ENCODE data around the gene KIDINS220. TPM values are rescaled to one million over a fixed set of nuclear protein-coding genes. Genes with fewer than 3 reads are reported as not detected.

KIDINS220 gene
- total RNA-seq, 4 donors from 2014 or later = 65.8 to 78.1 (median 73.6) TPM

DNA sequence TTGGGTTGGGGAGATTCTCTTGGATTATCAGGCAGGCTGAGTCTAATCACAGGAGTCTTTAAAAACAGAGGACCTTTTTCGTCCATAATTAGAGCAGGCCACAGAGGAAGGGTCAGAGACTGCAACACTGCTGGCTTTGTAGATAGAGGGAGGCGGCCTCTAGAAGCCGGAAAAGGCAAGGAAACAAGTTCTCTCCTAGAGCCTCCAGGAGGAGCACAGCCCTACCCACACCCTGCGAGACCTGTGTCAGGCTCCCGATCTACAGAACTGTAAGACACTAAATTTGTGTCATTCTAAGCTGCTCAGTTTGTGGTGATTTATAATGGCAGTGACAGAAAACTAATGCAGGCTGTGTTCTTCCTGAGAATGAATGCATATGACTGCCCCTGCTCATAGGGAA is 140.2 kb downstream of the KIDINS220 start:
- no peak for DNase-seq (ENCODE audit: extremely low spot score)
- H3K4me3 ChIP-seq = no peak overlapping the region
- TF ChIP-seq POLR2A (IDR thresholded peaks at IDR 0.05; ENCODE audit: low read depth) (no peak), EP300 (IDR thresholded peaks at IDR 0.05) (no peak), POLR2AphosphoS5 (IDR thresholded peaks at IDR 0.05) (no peak)
- TF ChIP-seq, protein P1, sequence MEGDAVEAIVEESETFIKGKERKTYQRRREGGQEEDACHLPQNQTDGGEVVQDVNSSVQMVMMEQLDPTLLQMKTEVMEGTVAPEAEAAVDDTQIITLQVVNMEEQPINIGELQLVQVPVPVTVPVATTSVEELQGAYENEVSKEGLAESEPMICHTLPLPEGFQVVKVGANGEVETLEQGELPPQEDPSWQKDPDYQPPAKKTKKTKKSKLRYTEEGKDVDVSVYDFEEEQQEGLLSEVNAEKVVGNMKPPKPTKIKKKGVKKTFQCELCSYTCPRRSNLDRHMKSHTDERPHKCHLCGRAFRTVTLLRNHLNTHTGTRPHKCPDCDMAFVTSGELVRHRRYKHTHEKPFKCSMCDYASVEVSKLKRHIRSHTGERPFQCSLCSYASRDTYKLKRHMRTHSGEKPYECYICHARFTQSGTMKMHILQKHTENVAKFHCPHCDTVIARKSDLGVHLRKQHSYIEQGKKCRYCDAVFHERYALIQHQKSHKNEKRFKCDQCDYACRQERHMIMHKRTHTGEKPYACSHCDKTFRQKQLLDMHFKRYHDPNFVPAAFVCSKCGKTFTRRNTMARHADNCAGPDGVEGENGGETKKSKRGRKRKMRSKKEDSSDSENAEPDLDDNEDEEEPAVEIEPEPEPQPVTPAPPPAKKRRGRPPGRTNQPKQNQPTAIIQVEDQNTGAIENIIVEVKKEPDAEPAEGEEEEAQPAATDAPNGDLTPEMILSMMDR (IDR thresholded peaks at IDR 0.05) = no peak
- peaks cover 0 to 10% (median under 1%) of the 10 kb centered on the region in 4 donors for H3K27me3 ChIP-seq
- intact Hi-C loops (cut with DNase I) = loop anchor here (5.0 kb wide), 1 partner anchor 1285 kb away; no protein-coding TSS in a partner anchor
- no peak overlapping the region for H3K27ac ChIP-seq (replicated peaks in 1 of 4)
- H3K9me3 ChIP-seq = peaks cover 0 to 5% (median 0%) of the 10 kb centered on the region in 4 donors
- whole genome bisulfite sequencing = 92% methylated on average over 5 of the region's 5 CpGs
- no peaks in the 10 kb centered on the region for H3K36me3 ChIP-seq
- H3K4me1 ChIP-seq = peaks cover 7 to 10% (median 8%) of the 10 kb centered on the region in 4 donors

DNA sequence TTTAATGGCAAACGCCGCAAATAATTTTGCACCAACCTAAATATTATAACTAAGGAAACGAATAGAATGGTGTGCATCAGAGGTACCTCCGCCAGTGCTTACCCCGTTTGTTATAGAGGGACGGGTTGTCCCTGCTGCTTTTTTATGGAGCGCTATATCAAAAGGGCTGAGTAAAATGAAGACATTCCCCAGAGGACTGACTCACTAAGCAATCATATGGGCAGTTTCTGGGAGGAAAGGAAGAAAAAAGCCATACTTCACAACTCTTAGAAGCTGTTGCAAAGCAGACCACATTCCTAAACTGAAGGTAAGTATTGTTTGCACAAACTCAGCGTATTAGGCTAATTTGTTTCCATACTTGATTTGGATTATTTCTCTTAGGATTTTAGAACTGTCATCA is 142.7 kb downstream of the KIDINS220 start:
- WGBS = 91% methylated on average over 8 of the region's 8 CpGs
- no peak for TF ChIP-seq POLR2A (IDR thresholded peaks at IDR 0.05; ENCODE audit: low read depth)
- TF ChIP-seq POLR2AphosphoS5 (IDR thresholded peaks at IDR 0.05) = no peak
- TF ChIP-seq EP300 (IDR thresholded peaks at IDR 0.05) = no peak
- TF ChIP-seq, protein P1 (IDR thresholded peaks at IDR 0.05) = no peak
- Histone ChIP-seq H3K9me3 (peaks cover 0 to 5% (median 0%) of the 10 kb centered on the region in 4 donors), H3K27me3 (peaks cover 0 to 10% (median 3%) of the 10 kb centered on the region in 4 donors), H3K27ac (replicated peaks in 1 of 4) (no peak overlapping the region), H3K36me3 (no peaks in the 10 kb centered on the region), H3K4me1 (peaks cover 7 to 10% (median 8%) of the 10 kb centered on the region in 4 donors), H3K4me3 (no peak overlapping the region)
- intact Hi-C loops (cut with DNase I) = loop anchor here (5.0 kb wide), 1 partner anchor 1282 kb away; no protein-coding TSS in a partner anchor
- no peak for DNase-seq (ENCODE audit: extremely low spot score)

DNA sequence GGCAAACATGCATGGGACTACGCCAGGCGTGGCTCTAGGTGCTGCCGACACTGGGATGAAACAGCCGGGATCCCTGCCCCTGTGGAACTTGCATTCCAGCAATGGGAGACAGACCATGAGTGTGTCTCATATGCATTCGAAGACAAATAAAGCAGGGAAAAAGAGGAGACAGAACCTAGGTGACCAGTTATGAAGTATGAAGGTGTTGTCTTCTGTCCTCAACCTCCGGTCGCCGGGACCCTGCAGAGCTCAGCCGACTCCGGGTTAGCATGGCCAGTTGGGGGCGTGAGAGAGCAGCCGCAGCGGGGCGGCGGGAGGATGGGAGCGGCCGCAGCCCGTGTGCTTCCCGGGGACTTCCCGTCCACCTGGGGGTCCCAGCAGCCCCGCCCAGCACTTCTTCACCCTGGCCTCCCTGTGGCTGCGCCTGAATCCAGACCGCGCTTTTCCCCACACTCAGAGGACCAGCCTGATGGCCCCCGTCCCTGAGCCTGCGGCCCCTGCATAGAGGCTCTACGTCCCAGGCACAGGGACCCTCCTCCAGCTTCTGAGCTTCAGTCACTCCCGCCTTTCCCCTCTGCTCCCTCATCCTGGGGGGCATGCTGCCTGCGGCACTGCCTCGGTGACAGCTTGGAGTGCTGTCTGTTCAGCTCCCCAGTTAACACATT is 144.1 kb downstream of the KIDINS220 start:
- H3K9me3 ChIP-seq = peaks cover 0 to 5% (median 0%) of the 10 kb centered on the region in 4 donors
- peak overlapping the region; percentile 8 to 42 (median 28) for H3K4me3 ChIP-seq
- WGBS = 13% methylated on average over 26 of the region's 30 CpGs
- H3K36me3 ChIP-seq = no peaks in the 10 kb centered on the region
- H3K27ac ChIP-seq (replicated peaks in 1 of 4) = no peak overlapping the region
- TF ChIP-seq POLR2AphosphoS5 (IDR thresholded peaks at IDR 0.05) (no peak), EP300 (IDR thresholded peaks at IDR 0.05) (no peak), POLR2A (IDR thresholded peaks at IDR 0.05; ENCODE audit: low read depth) (no peak)
- TF ChIP-seq, protein P1 (IDR thresholded peaks at IDR 0.05) = peak; percentile 27 to 51 (median 37)
- peaks cover 7 to 10% (median 8%) of the 10 kb centered on the region in 4 donors for H3K4me1 ChIP-seq
- H3K27me3 ChIP-seq = peaks cover 0 to 10% (median 3%) of the 10 kb centered on the region in 4 donors
- intact Hi-C loops (cut with DNase I) = no loop called here
- DNase-seq (ENCODE audit: extremely low spot score) = no peak

DNA sequence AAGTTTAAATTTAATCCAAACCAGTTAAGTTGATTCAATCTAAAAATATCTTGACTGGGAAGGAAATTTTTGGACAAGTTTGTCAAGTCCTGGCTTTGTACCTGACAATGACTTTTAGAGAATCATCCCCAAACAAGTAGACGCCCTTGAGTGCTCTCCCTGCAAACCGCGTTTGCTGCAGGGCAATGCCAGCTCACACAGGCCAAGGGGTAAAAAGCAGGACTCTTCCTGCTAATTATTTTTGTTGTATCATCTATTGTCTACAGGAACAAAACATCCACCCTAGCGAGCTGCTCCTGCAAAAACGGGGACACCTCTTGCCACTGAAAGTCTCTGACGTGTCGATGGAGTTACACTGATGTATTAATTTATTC is 144.6 kb downstream of the KIDINS220 start:
- Histone ChIP-seq H3K27me3 (peaks cover 0 to 10% (median 3%) of the 10 kb centered on the region in 4 donors), H3K9me3 (peaks cover 0 to 4% (median 0%) of the 10 kb centered on the region in 4 donors), H3K36me3 (no peaks in the 10 kb centered on the region), H3K27ac (replicated peaks in 1 of 4) (no peak overlapping the region), H3K4me1 (peaks cover 7 to 10% (median 8%) of the 10 kb centered on the region in 4 donors), H3K4me3 (peak overlapping the region in 2 of 4 donors; percentile 23 to 42)
- intact Hi-C loops (cut with DNase I) = no loop called here
- TF ChIP-seq, protein P1 (IDR thresholded peaks at IDR 0.05) = no peak
- TF ChIP-seq POLR2AphosphoS5 (IDR thresholded peaks at IDR 0.05) = no peak
- no peak for TF ChIP-seq POLR2A (IDR thresholded peaks at IDR 0.05; ENCODE audit: low read depth)
- TF ChIP-seq EP300 (IDR thresholded peaks at IDR 0.05) = no peak
- no peak for DNase-seq (ENCODE audit: extremely low spot score)
- WGBS = 74% methylated on average over 7 of the region's 7 CpGs
